Upper lobe of right lung (tissue), 1 donor: Measurements from ENCODE around the gene SCAPER. TPM values are rescaled to one million over a fixed set of nuclear protein-coding genes. Genes with fewer than 3 reads are reported as not detected.

Experiments
- ATAC-seq: fragments of 200-7000 bp; cut with Tn5 transposase; one replicate; pipeline ENCODE4 v1.9.1; 2020; ENCODE audit warnings: mild to moderate bottlenecking, moderate library complexity
- DNase-seq: peaks from one replicate; pipeline ENCODE4 v3.0.0-alpha.2; 2020
- H3K27ac ChIP-seq: fragments of 200-600 bp; one replicate; pipeline ENCODE4 v1.8.0; 2022
- H3K27me3 ChIP-seq: fragments of 200-600 bp; one replicate; pipeline ENCODE4 v1.8.0; 2022; ENCODE audit warnings: mild to moderate bottlenecking
- H3K36me3 ChIP-seq: fragments of 200-600 bp; one replicate; pipeline ENCODE4 v1.8.0; 2022
- H3K4me1 ChIP-seq: fragments of 200-600 bp; one replicate; pipeline ENCODE4 v1.8.0; 2022
- H3K4me3 ChIP-seq: fragments of 200-600 bp; one replicate; pipeline ENCODE4 v1.8.0; 2022; ENCODE audit warnings: mild to moderate bottlenecking
- H3K9me3 ChIP-seq: fragments of 200-600 bp; one replicate; pipeline ENCODE4 v1.8.0; 2022
- intact Hi-C: fragments of 100-400 bp; cut with DNase I; formaldehyde crosslinking; loops from one replicate; pipeline ENCODE4 v1.11.0; 2022
- total RNA-seq: library from RNA; stranded (reverse); fragmentation: NEBNext Ultra II Directional; extraction: Animal tissue kit (Norgen Biotek cat#: 25700); gene quantifications from one replicate; pipeline ENCODE4 v1.2.1, GENCODE V29; 2021
- TF ChIP-seq, protein P1 (sequence below): fragments of 200-600 bp; IDR thresholded peaks from one replicate; pipeline ENCODE4 v1.8.0; 2022; ENCODE audit warnings: antibody characterized with exemption
- donor health status: DM: no; HTN: yes; CAD: no; lungs with severe emphysema.

SCAPER gene
- total RNA-seq, 1 donor from 2014 or later, result 44.3 TPM

DNA sequence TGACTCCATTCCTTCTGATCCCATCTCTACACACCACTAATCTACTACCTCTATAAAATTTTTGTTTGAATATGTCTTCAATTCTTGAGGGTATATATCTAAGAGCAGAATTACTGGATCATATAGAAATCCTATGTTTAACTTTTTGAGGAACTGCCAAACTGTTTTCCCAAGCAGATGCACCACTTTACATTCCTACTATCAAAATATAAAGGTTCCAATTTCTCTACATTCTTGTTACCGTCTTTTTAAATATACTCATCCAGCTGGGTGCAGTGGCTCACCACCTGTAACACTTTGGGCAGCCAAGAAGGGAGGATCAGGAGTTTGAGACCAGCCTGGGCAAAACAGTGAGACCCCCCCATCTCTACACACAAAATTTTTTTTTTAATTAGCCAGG lies 268.0 kb downstream of the SCAPER start:
- Histone ChIP-seq H3K27ac (no peak overlapping the region), H3K4me3 (no peak overlapping the region), H3K36me3 (no peaks in the 10 kb centered on the region), H3K9me3 (no peaks in the 10 kb centered on the region), H3K27me3 (no peaks in the 10 kb centered on the region), H3K4me1 (no peaks in the 10 kb centered on the region)
- ATAC-seq, result no peak
- no peak for DNase-seq
- intact Hi-C loops, result no loop called here
- TF ChIP-seq, protein P1, sequence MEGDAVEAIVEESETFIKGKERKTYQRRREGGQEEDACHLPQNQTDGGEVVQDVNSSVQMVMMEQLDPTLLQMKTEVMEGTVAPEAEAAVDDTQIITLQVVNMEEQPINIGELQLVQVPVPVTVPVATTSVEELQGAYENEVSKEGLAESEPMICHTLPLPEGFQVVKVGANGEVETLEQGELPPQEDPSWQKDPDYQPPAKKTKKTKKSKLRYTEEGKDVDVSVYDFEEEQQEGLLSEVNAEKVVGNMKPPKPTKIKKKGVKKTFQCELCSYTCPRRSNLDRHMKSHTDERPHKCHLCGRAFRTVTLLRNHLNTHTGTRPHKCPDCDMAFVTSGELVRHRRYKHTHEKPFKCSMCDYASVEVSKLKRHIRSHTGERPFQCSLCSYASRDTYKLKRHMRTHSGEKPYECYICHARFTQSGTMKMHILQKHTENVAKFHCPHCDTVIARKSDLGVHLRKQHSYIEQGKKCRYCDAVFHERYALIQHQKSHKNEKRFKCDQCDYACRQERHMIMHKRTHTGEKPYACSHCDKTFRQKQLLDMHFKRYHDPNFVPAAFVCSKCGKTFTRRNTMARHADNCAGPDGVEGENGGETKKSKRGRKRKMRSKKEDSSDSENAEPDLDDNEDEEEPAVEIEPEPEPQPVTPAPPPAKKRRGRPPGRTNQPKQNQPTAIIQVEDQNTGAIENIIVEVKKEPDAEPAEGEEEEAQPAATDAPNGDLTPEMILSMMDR, result no peak

DNA sequence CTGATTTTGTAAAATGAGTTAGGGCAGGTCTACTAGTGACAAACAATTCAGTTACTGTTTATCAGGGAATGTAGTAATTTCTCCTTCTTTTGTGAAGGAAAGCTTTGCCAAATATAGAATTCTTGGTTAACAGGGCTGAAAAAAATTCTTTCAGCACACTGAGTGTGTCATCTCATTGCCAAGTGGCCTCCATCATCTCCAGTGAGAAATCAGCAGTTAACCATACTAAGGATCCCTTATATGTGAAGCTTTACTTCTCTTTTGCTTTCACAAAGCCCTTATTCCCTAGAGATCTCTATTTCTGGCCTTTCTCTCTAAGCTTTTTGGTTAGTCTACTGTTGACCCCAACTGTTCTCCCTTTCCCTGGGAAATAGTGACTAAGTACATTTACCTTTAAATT lies 269.1 kb downstream of the SCAPER start:
- intact Hi-C loops, result no loop called here
- DNase-seq (no peak), ATAC-seq (no peak)
- H3K27me3 ChIP-seq, result no peaks in the 10 kb centered on the region
- H3K9me3 ChIP-seq, result no peaks in the 10 kb centered on the region
- TF ChIP-seq, protein P1, result no peak
- no peak overlapping the region for H3K27ac ChIP-seq
- no peak overlapping the region for H3K4me3 ChIP-seq
- H3K36me3 ChIP-seq, result no peaks in the 10 kb centered on the region
- no peaks in the 10 kb centered on the region for H3K4me1 ChIP-seq

DNA sequence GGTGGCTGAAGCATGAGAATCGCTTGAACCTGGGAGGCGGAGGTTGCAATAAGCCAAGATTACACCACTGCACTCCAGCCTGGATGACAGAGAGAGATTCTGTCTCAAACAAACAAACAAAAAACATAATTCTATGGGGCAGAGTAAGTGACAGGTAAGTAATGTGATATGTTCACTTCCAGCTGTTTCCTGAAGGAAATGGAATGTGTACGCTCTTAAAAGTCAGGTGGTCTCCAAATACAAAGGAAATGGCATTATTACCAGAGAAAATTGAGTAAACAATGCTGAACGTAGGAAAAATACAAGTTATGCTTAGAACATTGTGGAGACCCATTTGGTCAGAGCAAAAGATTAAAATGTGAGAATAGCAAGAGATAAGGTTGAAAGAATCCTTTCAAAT lies 278.5 kb downstream of the SCAPER start:
- Histone ChIP-seq H3K4me1 (no peaks in the 10 kb centered on the region), H3K4me3 (no peak overlapping the region), H3K36me3 (peaks cover 1% of the 10 kb centered on the region), H3K9me3 (no peaks in the 10 kb centered on the region), H3K27me3 (no peaks in the 10 kb centered on the region), H3K27ac (no peak overlapping the region)
- DNase-seq (no peak), ATAC-seq (no peak)
- TF ChIP-seq, protein P1, result no peak
- intact Hi-C loops, result no loop called here

DNA sequence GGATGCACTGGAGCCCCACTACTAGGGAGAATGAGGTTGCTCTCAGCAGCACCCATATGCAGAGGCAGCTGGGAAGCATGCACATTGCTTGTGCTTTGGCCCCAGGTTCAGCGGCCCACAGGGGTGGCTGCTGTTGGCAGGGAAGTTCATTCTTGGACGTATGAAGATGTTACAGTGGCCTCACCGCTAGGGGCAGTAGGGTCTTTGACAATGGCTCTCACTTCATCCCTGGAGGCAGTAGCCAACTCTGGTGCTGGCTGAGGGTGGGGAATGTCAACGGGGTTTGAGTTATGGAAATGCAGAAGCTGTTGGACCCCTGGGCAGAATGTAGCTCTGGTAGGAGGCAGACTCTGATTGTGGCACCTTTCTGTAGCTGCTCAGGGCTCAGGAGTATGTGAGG lies 279.9 kb downstream of the SCAPER start:
- TF ChIP-seq, protein P1, result no peak
- intact Hi-C loops, result no loop called here
- Histone ChIP-seq H3K36me3 (peaks cover 9% of the 10 kb centered on the region), H3K27me3 (no peaks in the 10 kb centered on the region), H3K27ac (no peak overlapping the region), H3K4me1 (no peaks in the 10 kb centered on the region), H3K9me3 (no peaks in the 10 kb centered on the region), H3K4me3 (no peak overlapping the region)
- ATAC-seq (no peak), DNase-seq (no peak)

DNA sequence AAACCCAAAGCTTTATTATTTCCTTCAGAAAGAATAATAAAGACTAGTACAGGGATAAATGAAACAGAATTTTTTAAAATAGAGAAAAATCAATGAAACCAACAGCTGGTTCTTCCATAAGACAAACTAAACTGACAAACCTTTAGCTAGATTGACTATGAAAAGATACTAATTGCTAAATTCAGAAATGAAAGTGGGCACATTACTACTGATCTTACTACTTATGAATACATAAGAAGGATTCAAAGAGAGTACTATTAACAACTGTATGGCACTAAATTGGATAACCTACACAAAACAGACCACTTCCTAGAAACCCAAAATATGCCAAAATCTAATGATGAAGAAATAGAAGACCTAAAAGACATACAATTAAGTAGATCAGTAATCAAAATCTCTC lies 290.4 kb downstream of the SCAPER start:
- no peaks in the 10 kb centered on the region for H3K9me3 ChIP-seq
- no peak for DNase-seq
- ATAC-seq, result no peak
- H3K4me1 ChIP-seq, result no peaks in the 10 kb centered on the region
- H3K36me3 ChIP-seq, result peaks cover 3% of the 10 kb centered on the region
- H3K4me3 ChIP-seq, result no peak overlapping the region
- H3K27ac ChIP-seq, result no peak overlapping the region
- TF ChIP-seq, protein P1, result no peak
- intact Hi-C loops, result no loop called here
- no peaks in the 10 kb centered on the region for H3K27me3 ChIP-seq
